Caco-2 (cell line): ENCODE data around the gene PAK5. TPM values are rescaled to one million over a fixed set of nuclear protein-coding genes. Genes with fewer than 3 reads are reported as not detected.

Source experiments
- BruUV-seq: library from RNA; stranded (reverse); fragments of 400-500 nt; replicated peaks from 2 replicates; lab custom pipeline; 2021; lab: Mats Ljungman, UMichigan
- CTCF ChIA-PET: fragments of 300-600 bp; sonication (Branson Sonifier 250); formaldehyde crosslinking; loops from one replicate; lab custom pipeline; 2022; ENCODE audit warnings: antibody characterized with exemption; lab: Charles Lee
- POLR2A ChIA-PET: fragments of 300-600 bp; sonication (Branson Sonifier 250); formaldehyde crosslinking; loops from one replicate; lab custom pipeline; 2022; ENCODE audit warnings: antibody characterized with exemption; lab: Charles Lee
- DNase-seq, 2 experiments: peaks; one replicate each; pipeline versions ENCODE4 v3.0.0 to v3.0.0-alpha.2; 2020 to 2022
- H3K27me3 ChIP-seq: replicated peaks from 2 replicates; pipeline ENCODE4 v1.6.0; 2011; ENCODE audit warnings: low read length; ENCODE audit not compliant: control insufficient read depth, insufficient read depth
- H3K36me3 ChIP-seq: 2 replicates; pipeline ENCODE4 v1.5.1; 2011; ENCODE audit warnings: low read length; ENCODE audit not compliant: control insufficient read depth, insufficient read depth
- H3K4me1 ChIP-seq: fragments of 250-450 bp; sonication (Bioruptor Pico); 2 replicates; pipeline ENCODE4 v1.5.1; 2020; ENCODE audit warnings: mild to moderate bottlenecking
- H3K4me3 ChIP-seq: 2 replicates; pipeline ENCODE4 v1.5.1; 2011; ENCODE audit warnings: low read depth, mild to moderate bottlenecking, control low read depth, low read length
- H3K9me3 ChIP-seq: fragments of 250-450 bp; sonication (Bioruptor Pico); 2 replicates; pipeline ENCODE4 v1.5.1; 2020; ENCODE audit warnings: mild to moderate bottlenecking, moderate library complexity
- H3K27ac Mint-ChIP-seq: one replicate; pipeline ENCODE4 v1.8.0; 2022; ENCODE audit warnings: mixed read lengths; ENCODE audit not compliant: unreplicated experiment
- H3K27me3 Mint-ChIP-seq: one replicate; pipeline ENCODE4 v1.8.0; 2022; ENCODE audit warnings: mixed read lengths; ENCODE audit not compliant: insufficient read depth, unreplicated experiment
- H3K36me3 Mint-ChIP-seq: one replicate; pipeline ENCODE4 v1.8.0; 2022; ENCODE audit warnings: mild to moderate bottlenecking, mixed read lengths; ENCODE audit not compliant: insufficient read depth, unreplicated experiment
- H3K4me1 Mint-ChIP-seq: one replicate; pipeline ENCODE4 v1.8.0; 2022; ENCODE audit warnings: low read depth, mixed read lengths; ENCODE audit not compliant: unreplicated experiment
- H3K4me3 Mint-ChIP-seq: one replicate; pipeline ENCODE4 v1.8.0; 2022; ENCODE audit warnings: mild to moderate bottlenecking, moderate library complexity, mixed read lengths; ENCODE audit not compliant: unreplicated experiment
- H3K9me3 Mint-ChIP-seq: one replicate; pipeline ENCODE4 v1.8.0; 2022; ENCODE audit warnings: mixed read lengths; ENCODE audit not compliant: unreplicated experiment
- intact Hi-C: fragments of 100-400 bp; cut with micrococcal nuclease; formaldehyde crosslinking; loops from one replicate; pipeline ENCODE4 v1.10.0; 2022; ENCODE audit not compliant: unreplicated experiment
- total RNA-seq: library from RNA; stranded (reverse); gene quantifications from 2 replicates; pipeline ENCODE4 v1.2.3, GENCODE V29; 2022
- TF ChIP-seq, protein P1 (sequence below), 2 experiments: fragments of 200-600 bp in 1 of 2; IDR thresholded peaks; 1 replicate in 1 of 2; 2 replicates in 1 of 2; pipeline versions ENCODE4 v1.5.1 to v1.8.0; 2011 to 2022; ENCODE audit warnings: antibody characterized with exemption in 1 of 2, control low read depth in 1 of 2, inconsistent platforms in 1 of 2, low read depth in 1 of 2, low read length in 1 of 2, mild to moderate bottlenecking in 1 of 2, moderate library complexity in 1 of 2; ENCODE audit not compliant: insufficient read depth in 1 of 2, severe bottlenecking in 1 of 2, unreplicated experiment in 1 of 2

Gene PAK5
- total RNA-seq, 1 experiment from 2014 or later = not detected

DNA sequence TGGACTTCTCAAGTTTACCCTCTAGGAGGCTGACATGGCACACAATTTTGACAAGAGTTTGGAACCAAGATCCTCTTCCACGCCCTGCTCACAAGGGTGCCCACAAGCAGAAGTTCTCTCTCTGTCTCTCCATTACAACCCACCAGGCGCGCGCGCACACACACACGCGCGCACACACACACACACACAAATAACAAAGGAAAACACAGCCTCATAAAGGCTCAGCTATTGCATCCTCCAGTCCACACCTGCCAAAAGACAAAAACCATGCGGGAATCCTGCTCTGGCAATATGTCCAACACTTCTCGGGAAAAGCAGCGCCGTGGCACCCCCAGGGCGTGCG lies 870 bp downstream of the PAK5 start:
- peaks cover 12% of the 10 kb centered on the region for H3K27me3 Mint-ChIP-seq
- ChIA-PET CTCF (no interaction called here), POLR2A (no interaction called here)
- intact Hi-C loops = no loop called here
- TF ChIP-seq, protein P1, sequence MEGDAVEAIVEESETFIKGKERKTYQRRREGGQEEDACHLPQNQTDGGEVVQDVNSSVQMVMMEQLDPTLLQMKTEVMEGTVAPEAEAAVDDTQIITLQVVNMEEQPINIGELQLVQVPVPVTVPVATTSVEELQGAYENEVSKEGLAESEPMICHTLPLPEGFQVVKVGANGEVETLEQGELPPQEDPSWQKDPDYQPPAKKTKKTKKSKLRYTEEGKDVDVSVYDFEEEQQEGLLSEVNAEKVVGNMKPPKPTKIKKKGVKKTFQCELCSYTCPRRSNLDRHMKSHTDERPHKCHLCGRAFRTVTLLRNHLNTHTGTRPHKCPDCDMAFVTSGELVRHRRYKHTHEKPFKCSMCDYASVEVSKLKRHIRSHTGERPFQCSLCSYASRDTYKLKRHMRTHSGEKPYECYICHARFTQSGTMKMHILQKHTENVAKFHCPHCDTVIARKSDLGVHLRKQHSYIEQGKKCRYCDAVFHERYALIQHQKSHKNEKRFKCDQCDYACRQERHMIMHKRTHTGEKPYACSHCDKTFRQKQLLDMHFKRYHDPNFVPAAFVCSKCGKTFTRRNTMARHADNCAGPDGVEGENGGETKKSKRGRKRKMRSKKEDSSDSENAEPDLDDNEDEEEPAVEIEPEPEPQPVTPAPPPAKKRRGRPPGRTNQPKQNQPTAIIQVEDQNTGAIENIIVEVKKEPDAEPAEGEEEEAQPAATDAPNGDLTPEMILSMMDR (IDR thresholded peaks at IDR 0.05; ENCODE audit: insufficient read depth in 1 of 2, low read depth in 1 of 2, low read length in 1 of 2, severe bottlenecking in 1 of 2, unreplicated experiment in 1 of 2) = no peak
- no peak overlapping the region for H3K27ac Mint-ChIP-seq
- no peak overlapping the region for H3K4me3 Mint-ChIP-seq
- no peaks in the 10 kb centered on the region for H3K9me3 ChIP-seq
- H3K4me3 ChIP-seq = no peak overlapping the region
- no peak for DNase-seq
- no peaks in the 10 kb centered on the region; the same call in 1 of the 2 replicates for H3K27me3 ChIP-seq
- BruUV-seq = no TSS peak
- no peaks in the 10 kb centered on the region for H3K36me3 Mint-ChIP-seq
- H3K4me1 Mint-ChIP-seq = no peaks in the 10 kb centered on the region
- H3K4me1 ChIP-seq = no peaks in the 10 kb centered on the region
- no peaks in the 10 kb centered on the region for H3K36me3 ChIP-seq
- H3K9me3 Mint-ChIP-seq = no peaks in the 10 kb centered on the region

DNA sequence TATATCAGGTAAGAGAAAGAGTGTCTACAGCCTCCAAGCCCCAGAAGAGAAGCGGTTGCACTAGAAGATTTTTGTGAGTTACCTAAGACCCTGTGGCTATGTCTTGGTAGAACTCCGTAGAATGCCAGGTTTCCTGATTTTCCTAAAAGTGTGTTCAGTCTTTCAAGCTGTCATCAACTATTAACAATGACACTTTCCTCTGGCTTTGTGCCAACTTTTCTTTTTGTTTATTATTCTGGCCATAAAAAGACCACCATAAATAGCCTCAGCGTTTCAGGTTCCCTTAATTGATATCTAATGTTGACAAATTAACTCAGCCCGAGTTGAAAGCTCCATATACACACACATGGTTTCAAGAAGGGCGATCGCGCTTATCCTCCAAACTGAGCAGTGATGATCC lies 1.2 kb downstream of the PAK5 start:
- intact Hi-C loops = no loop called here

DNA sequence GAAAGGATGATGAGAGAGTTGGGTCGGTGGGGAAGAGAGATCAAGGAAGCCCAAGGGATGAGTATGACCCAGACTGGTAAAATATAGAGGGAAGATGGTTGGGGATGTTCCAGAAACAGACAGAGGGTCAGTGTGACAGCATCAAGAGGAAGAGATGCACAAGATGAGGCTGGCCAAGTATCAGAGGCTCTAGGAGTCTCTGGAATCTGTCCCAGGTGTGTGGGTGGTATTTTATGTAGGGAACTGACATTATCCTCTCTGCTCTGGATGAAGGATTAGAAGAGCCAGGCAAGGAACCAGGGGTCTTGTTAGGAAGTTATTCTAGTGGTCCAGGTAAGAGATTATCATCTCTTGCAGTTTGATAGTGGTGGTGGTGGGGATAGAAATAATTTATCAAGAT lies 3.6 kb downstream of the PAK5 start:
- H3K4me1 Mint-ChIP-seq = no peaks in the 10 kb centered on the region
- BruUV-seq = no TSS peak
- H3K27ac Mint-ChIP-seq = no peak overlapping the region
- H3K9me3 Mint-ChIP-seq = no peaks in the 10 kb centered on the region
- ChIA-PET POLR2A (no interaction called here), CTCF (no interaction called here)
- TF ChIP-seq, protein P1 (IDR thresholded peaks at IDR 0.05; ENCODE audit: insufficient read depth in 1 of 2, low read depth in 1 of 2, low read length in 1 of 2, severe bottlenecking in 1 of 2, unreplicated experiment in 1 of 2) = no peak
- H3K4me3 Mint-ChIP-seq = no peak overlapping the region
- H3K9me3 ChIP-seq = no peaks in the 10 kb centered on the region
- intact Hi-C loops = no loop called here
- H3K4me1 ChIP-seq = no peaks in the 10 kb centered on the region
- no peaks in the 10 kb centered on the region for H3K27me3 ChIP-seq
- no peaks in the 10 kb centered on the region for H3K36me3 ChIP-seq
- no peak for DNase-seq
- no peaks in the 10 kb centered on the region for H3K36me3 Mint-ChIP-seq
- no peak overlapping the region for H3K4me3 ChIP-seq
- H3K27me3 Mint-ChIP-seq = peaks cover 10% of the 10 kb centered on the region

More for the DNA sequence above, 1.2 kb downstream of the PAK5 start:
- H3K4me3 ChIP-seq = no peak overlapping the region
- H3K27me3 Mint-ChIP-seq = peaks cover 12% of the 10 kb centered on the region
- H3K36me3 ChIP-seq = no peaks in the 10 kb centered on the region
- BruUV-seq = no TSS peak
- no peaks in the 10 kb centered on the region; the same call in 1 of the 2 replicates for H3K27me3 ChIP-seq
- POLR2A ChIA-PET = no interaction called here
- no peaks in the 10 kb centered on the region for H3K36me3 Mint-ChIP-seq
- H3K4me3 Mint-ChIP-seq = no peak overlapping the region
- H3K4me1 ChIP-seq = no peaks in the 10 kb centered on the region
- no peak overlapping the region for H3K27ac Mint-ChIP-seq
- no peak for DNase-seq
- H3K9me3 ChIP-seq = no peaks in the 10 kb centered on the region
- no peaks in the 10 kb centered on the region for H3K9me3 Mint-ChIP-seq
- TF ChIP-seq, protein P1 (IDR thresholded peaks at IDR 0.05; ENCODE audit: insufficient read depth in 1 of 2, low read depth in 1 of 2, low read length in 1 of 2, severe bottlenecking in 1 of 2, unreplicated experiment in 1 of 2) = no peak
- no peaks in the 10 kb centered on the region for H3K4me1 Mint-ChIP-seq
- CTCF ChIA-PET = no interaction called here
